HepG2 (cell line): ENCODE measurements around the gene RASSF7. TPM values are rescaled to one million over a fixed set of nuclear protein-coding genes. Genes with fewer than 3 reads are reported as not detected.

Experiments used
- BHLHE40 ChIP-seq: IDR thresholded peaks from 2 replicates; pipeline ENCODE4 v1.6.1; 2011; ENCODE audit warnings: low read length, improper control_type of control experiment
- CCAR2 ChIP-seq: fragments of 200-400 bp; formaldehyde crosslinking; optimal IDR thresholded peaks from 2 replicates; pipeline ENCODE3; 2018; ENCODE audit warnings: low read depth, mild to moderate bottlenecking, low read length, moderate library complexity
- KLF11 ChIP-seq: IDR thresholded peaks from 2 replicates; pipeline ENCODE4 v1.6.1; 2016; ENCODE audit warnings: missing compliant biosample characterization
- MED1 ChIP-seq: sonication (generic); formaldehyde crosslinking; IDR thresholded peaks from 2 replicates; pipeline ENCODE4 v1.4.0; 2020; ENCODE audit warnings: missing genetic modification reagents
- MTA3 ChIP-seq: sonication (generic); formaldehyde crosslinking; IDR thresholded peaks from 2 replicates; pipeline ENCODE4 v1.4.0; 2020; ENCODE audit warnings: missing genetic modification reagents
- MYC ChIP-seq: sonication (generic); formaldehyde crosslinking; IDR thresholded peaks from 2 replicates; pipeline ENCODE4 v1.9.0; 2021; ENCODE audit warnings: missing genetic modification reagents, borderline replicate concordance
- NCOA1 ChIP-seq: sonication (generic); formaldehyde crosslinking; IDR thresholded peaks from 2 replicates; pipeline ENCODE4 v1.9.0; 2021; ENCODE audit warnings: missing genetic modification reagents
- POLR2A ChIP-seq, 2 experiments: IDR thresholded peaks; 2 replicates each; pipeline ENCODE4 v1.6.1; 2011; ENCODE audit warnings: low read depth in 2 of 2, low read length in 2 of 2, mild to moderate bottlenecking in 1 of 2, moderate library complexity in 1 of 2; ENCODE audit not compliant: insufficient read depth in 1 of 2
- RFX1 ChIP-seq: fragments of 450-650 bp; IDR thresholded peaks from 2 replicates; pipeline ENCODE4 v1.6.1; 2017
- RFXAP ChIP-seq: sonication (generic); formaldehyde crosslinking; IDR thresholded peaks from 2 replicates; pipeline ENCODE4 v1.4.0; 2020; ENCODE audit warnings: missing genetic modification reagents, borderline replicate concordance
- TP53 ChIP-seq: sonication (generic); formaldehyde crosslinking; conservative IDR thresholded peaks from 2 replicates; pipeline ENCODE4 v1.4.0; 2020; ENCODE audit warnings: missing genetic modification reagents
- ZBTB8A ChIP-seq: sonication (generic); formaldehyde crosslinking; IDR thresholded peaks from 2 replicates; pipeline ENCODE4 v1.4.0; 2020; ENCODE audit warnings: mild to moderate bottlenecking, low read depth, missing genetic modification reagents, borderline replicate concordance
- ZNF256 ChIP-seq: sonication (generic); formaldehyde crosslinking; conservative IDR thresholded peaks from 2 replicates; pipeline ENCODE4 v1.4.0; 2020; ENCODE audit warnings: missing genetic modification reagents
- ZNF335 ChIP-seq: sonication (generic); formaldehyde crosslinking; IDR thresholded peaks from 2 replicates; pipeline ENCODE4 v1.4.0; 2020; ENCODE audit warnings: missing genetic modification reagents
- ZNF782 ChIP-seq: sonication (generic); formaldehyde crosslinking; IDR thresholded peaks from 2 replicates; pipeline ENCODE4 v1.4.0; 2020; ENCODE audit warnings: missing genetic modification reagents, mild to moderate bottlenecking, borderline replicate concordance
- ZNF841 ChIP-seq: sonication (generic); formaldehyde crosslinking; IDR thresholded peaks from 2 replicates; pipeline ENCODE4 v1.8.1; 2023; ENCODE audit warnings: missing genetic modification reagents, borderline replicate concordance
- ZSCAN25 ChIP-seq: sonication (generic); formaldehyde crosslinking; IDR thresholded peaks from 2 replicates; pipeline ENCODE4 v1.8.0; 2022; ENCODE audit warnings: mild to moderate bottlenecking, missing genetic modification reagents
- ZSCAN30 ChIP-seq: sonication (generic); formaldehyde crosslinking; IDR thresholded peaks from 2 replicates; pipeline ENCODE4 v1.5.0; 2020; ENCODE audit warnings: mild to moderate bottlenecking, missing genetic modification reagents
- polyA plus RNA-seq, 8 experiments: library from polyadenylated mRNA; depleted of rRNA in 3 of 8; stranded (reverse) in 7 of 8; unstranded in 1 of 8; fragments of >200 nt; fragmentation: Illumina TruSeq in 4 of 8; extraction: Trizol in 4 of 8; gene quantifications; 2 replicates each; pipeline versions ENCODE4 v1.2.1 to v1.2.3, GENCODE V29; 2011 to 2016; ENCODE audit warnings: low read depth in 4 of 8, missing spikeins in 1 of 8, mixed read lengths in 1 of 8; ENCODE audit not compliant: insufficient read depth in 1 of 8
- total RNA-seq, 5 experiments: library from RNA; depleted of rRNA; stranded (reverse); fragments of >200 nt; fragmentation: Illumina TruSeq; extraction: Trizol; gene quantifications; 2 replicates each; pipeline ENCODE4 v1.2.3, GENCODE V29; 2016; ENCODE audit warnings: low read depth in 1 of 5
- TF ChIP-seq, protein P1 (sequence below): sonication (generic); formaldehyde crosslinking; IDR thresholded peaks from 2 replicates; pipeline ENCODE4 v1.4.0; 2020; ENCODE audit warnings: missing genetic modification reagents
- TF ChIP-seq, protein P2 (sequence below): sonication (generic); formaldehyde crosslinking; IDR thresholded peaks from 2 replicates; pipeline ENCODE4 v1.4.0; 2020; ENCODE audit warnings: mild to moderate bottlenecking, missing genetic modification reagents, borderline replicate concordance
- TF ChIP-seq, protein P3 (sequence below): IDR thresholded peaks from 2 replicates; pipeline ENCODE4 v1.6.1; 2012; ENCODE audit warnings: inconsistent platforms
- TF ChIP-seq, protein P4 (sequence below): sonication (generic); IDR thresholded peaks from 2 replicates; pipeline ENCODE4 v1.6.1; 2016; ENCODE audit warnings: low read depth, borderline replicate concordance
- TF ChIP-seq, protein P5 (sequence below): sonication (generic); formaldehyde crosslinking; IDR thresholded peaks from 2 replicates; pipeline ENCODE4 v1.5.0; 2020; ENCODE audit warnings: mild to moderate bottlenecking, missing genetic modification reagents

Gene RASSF7
- total and polyA plus RNA-seq, 2 of the 13 experiments (the other 11 are each of a cell fraction or from before 2014, with no cell fraction given), result 20.2 to 28.6 TPM

DNA sequence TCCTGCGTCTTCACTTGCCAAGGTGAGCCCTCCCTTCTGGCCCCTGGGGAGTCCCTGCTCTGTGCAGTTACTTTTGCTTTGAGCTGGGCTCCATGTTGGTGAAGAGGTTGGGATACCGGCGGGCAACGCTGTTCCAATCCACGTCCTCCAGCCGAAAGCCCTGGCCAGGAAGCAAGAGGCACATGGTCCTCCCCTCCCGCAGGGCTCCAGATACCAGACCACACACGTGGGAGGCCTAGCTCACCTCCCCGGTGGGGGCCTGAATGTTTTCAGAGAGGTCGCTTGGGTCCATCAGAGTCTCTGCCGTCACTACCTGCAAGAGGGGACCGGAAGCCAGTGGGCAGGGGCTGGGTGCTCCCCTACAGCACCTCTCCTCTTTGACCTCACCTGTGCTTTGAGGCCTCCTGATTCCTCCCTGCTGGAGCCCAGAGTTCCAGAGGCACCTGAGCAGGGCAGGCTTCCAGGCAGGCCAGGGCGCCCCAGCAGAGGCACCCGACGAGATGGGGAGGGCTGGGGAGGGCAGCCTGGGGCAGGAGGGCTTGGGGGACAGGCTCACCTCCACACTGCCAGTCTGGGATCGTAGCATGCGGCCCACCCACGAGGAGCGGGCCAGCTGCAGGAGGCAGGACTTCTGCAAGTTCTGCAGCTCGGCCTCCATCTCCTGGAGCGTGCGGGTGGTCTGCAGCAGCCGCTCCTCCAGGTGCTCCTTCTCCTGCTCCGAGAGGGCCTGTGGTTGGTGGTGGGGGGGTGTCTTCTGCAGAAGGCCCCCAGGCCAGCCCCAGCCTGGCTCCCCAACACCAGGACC, 3.2 kb upstream of the RASSF7 start (continued):
- TF ChIP-seq BHLHE40 (no peak), ZNF841 (no peak), POLR2A (IDR thresholded peaks at IDR 0.05; ENCODE audit: insufficient read depth in 1 of 2, low read depth in 2 of 2, low read length in 2 of 2) (no peak), ZNF256 (CRISPR knock-in tag) (no peak), NCOA1 (CRISPR knock-in tag) (no peak), KLF11 (CRISPR knock-in tag) (no peak), MED1 (CRISPR knock-in tag) (no peak), ZBTB8A (no peak), MYC (CRISPR knock-in tag) (peak; percentile 44; the same call in 1 of the 2 replicates), ZNF335 (no peak), RFXAP (CRISPR knock-in tag) (no peak), TP53 (CRISPR knock-in tag) (no peak), CCAR2 (no peak), ZSCAN30 (no peak), ZNF782 (CRISPR knock-in tag) (no peak), ZSCAN25 (CRISPR knock-in tag) (peak; percentile 73; the same call in 1 of the 2 replicates), RFX1 (no peak), MTA3 (no peak)
- TF ChIP-seq, protein P1, sequence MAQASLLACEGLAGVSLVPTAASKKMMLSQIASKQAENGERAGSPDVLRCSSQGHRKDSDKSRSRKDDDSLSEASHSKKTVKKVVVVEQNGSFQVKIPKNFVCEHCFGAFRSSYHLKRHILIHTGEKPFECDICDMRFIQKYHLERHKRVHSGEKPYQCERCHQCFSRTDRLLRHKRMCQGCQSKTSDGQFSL, result no peak
- TF ChIP-seq, protein P2, sequence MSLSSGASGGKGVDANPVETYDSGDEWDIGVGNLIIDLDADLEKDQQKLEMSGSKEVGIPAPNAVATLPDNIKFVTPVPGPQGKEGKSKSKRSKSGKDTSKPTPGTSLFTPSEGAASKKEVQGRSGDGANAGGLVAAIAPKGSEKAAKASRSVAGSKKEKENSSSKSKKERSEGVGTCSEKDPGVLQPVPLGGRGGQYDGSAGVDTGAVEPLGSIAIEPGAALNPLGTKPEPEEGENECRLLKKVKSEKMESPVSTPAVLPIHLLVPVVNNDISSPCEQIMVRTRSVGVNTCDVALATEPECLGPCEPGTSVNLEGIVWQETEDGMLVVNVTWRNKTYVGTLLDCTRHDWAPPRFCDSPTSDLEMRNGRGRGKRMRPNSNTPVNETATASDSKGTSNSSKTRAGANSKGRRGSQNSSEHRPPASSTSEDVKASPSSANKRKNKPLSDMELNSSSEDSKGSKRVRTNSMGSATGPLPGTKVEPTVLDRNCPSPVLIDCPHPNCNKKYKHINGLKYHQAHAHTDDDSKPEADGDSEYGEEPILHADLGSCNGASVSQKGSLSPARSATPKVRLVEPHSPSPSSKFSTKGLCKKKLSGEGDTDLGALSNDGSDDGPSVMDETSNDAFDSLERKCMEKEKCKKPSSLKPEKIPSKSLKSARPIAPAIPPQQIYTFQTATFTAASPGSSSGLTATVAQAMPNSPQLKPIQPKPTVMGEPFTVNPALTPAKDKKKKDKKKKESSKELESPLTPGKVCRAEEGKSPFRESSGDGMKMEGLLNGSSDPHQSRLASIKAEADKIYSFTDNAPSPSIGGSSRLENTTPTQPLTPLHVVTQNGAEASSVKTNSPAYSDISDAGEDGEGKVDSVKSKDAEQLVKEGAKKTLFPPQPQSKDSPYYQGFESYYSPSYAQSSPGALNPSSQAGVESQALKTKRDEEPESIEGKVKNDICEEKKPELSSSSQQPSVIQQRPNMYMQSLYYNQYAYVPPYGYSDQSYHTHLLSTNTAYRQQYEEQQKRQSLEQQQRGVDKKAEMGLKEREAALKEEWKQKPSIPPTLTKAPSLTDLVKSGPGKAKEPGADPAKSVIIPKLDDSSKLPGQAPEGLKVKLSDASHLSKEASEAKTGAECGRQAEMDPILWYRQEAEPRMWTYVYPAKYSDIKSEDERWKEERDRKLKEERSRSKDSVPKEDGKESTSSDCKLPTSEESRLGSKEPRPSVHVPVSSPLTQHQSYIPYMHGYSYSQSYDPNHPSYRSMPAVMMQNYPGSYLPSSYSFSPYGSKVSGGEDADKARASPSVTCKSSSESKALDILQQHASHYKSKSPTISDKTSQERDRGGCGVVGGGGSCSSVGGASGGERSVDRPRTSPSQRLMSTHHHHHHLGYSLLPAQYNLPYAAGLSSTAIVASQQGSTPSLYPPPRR (CRISPR knock-in tag), result peak; percentile 17; the same call in 1 of the 2 replicates
- TF ChIP-seq, protein P3, sequence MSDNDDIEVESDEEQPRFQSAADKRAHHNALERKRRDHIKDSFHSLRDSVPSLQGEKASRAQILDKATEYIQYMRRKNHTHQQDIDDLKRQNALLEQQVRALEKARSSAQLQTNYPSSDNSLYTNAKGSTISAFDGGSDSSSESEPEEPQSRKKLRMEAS, result peak; percentile 75
- TF ChIP-seq, protein P4, sequence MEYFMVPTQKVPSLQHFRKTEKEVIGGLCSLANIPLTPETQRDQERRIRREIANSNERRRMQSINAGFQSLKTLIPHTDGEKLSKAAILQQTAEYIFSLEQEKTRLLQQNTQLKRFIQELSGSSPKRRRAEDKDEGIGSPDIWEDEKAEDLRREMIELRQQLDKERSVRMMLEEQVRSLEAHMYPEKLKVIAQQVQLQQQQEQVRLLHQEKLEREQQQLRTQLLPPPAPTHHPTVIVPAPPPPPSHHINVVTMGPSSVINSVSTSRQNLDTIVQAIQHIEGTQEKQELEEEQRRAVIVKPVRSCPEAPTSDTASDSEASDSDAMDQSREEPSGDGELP, result no peak
- TF ChIP-seq, protein P5, sequence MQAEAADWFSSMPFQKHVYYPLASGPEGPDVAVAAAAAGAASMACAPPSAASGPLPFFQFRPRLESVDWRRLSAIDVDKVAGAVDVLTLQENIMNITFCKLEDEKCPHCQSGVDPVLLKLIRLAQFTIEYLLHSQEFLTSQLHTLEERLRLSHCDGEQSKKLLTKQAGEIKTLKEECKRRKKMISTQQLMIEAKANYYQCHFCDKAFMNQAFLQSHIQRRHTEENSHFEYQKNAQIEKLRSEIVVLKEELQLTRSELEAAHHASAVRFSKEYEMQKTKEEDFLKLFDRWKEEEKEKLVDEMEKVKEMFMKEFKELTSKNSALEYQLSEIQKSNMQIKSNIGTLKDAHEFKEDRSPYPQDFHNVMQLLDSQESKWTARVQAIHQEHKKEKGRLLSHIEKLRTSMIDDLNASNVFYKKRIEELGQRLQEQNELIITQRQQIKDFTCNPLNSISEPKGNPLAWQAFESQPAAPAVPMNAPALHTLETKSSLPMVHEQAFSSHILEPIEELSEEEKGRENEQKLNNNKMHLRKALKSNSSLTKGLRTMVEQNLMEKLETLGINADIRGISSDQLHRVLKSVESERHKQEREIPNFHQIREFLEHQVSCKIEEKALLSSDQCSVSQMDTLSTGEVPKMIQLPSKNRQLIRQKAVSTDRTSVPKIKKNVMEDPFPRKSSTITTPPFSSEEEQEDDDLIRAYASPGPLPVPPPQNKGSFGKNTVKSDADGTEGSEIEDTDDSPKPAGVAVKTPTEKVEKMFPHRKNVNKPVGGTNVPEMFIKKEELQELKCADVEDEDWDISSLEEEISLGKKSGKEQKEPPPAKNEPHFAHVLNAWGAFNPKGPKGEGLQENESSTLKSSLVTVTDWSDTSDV (CRISPR knock-in tag), result no peak
